Trophoblast cell (in vitro differentiated cells and primary cell): Measurements from ENCODE around the gene SOS1.
"Not testable (repeated sequence)": the region's sequence is repeated elsewhere in the genome, so short reads cannot be mapped to it uniquely, and the experiment has no call there.

ENCODE experiments used
- DNase-seq, 2 donors: peaks; one replicate each; pipeline ENCODE4 v3.0.0-alpha.2; 2016
- H2AFZ ChIP-seq: 2 replicates; pipeline ENCODE4 v1.6.1; 2013; ENCODE audit warnings: low read length, moderate library complexity, mild to moderate bottlenecking; ENCODE audit not compliant: insufficient read depth, poor library complexity
- H2AK5ac ChIP-seq: 2 replicates; pipeline ENCODE4 v1.6.1; 2013; ENCODE audit warnings: mild to moderate bottlenecking, low read length
- H2BK120ac ChIP-seq: 2 replicates; pipeline ENCODE4 v1.6.1; 2013; ENCODE audit warnings: low read length, mild to moderate bottlenecking, moderate library complexity; ENCODE audit not compliant: insufficient read depth, poor library complexity
- H2BK12ac ChIP-seq: 2 replicates; pipeline ENCODE4 v1.6.1; 2013; ENCODE audit warnings: mild to moderate bottlenecking, low read length, moderate library complexity
- H2BK5ac ChIP-seq: 2 replicates; pipeline ENCODE4 v1.6.1; 2013; ENCODE audit warnings: low read length, low read depth, moderate library complexity, mild to moderate bottlenecking; ENCODE audit not compliant: poor library complexity
- H3K14ac ChIP-seq: 2 replicates; pipeline ENCODE4 v1.6.1; 2013; ENCODE audit warnings: mild to moderate bottlenecking, low read length
- H3K18ac ChIP-seq: 2 replicates; pipeline ENCODE4 v1.6.1; 2013; ENCODE audit warnings: mild to moderate bottlenecking, low read length
- H3K23ac ChIP-seq: 2 replicates; pipeline ENCODE4 v1.6.1; 2013; ENCODE audit warnings: low read length
- H3K27ac ChIP-seq: 2 replicates; pipeline ENCODE4 v1.5.1; 2013; ENCODE audit warnings: low read depth, mild to moderate bottlenecking, inconsistent platforms, low read length, moderate library complexity
- H3K27me3 ChIP-seq: 2 replicates; pipeline ENCODE4 v1.6.1; 2013; ENCODE audit warnings: inconsistent platforms, mild to moderate bottlenecking, low read length, moderate library complexity; ENCODE audit not compliant: insufficient read depth
- H3K36me3 ChIP-seq, 2 experiments: 1 replicate in 1 of 2; 2 replicates in 1 of 2; pipeline ENCODE4 v1.6.1; 2013; ENCODE audit warnings: low read length in 2 of 2, mild to moderate bottlenecking in 2 of 2, moderate library complexity in 1 of 2; ENCODE audit not compliant: insufficient read depth in 2 of 2, control insufficient read depth in 1 of 2
- H3K4ac ChIP-seq: 2 replicates; pipeline ENCODE4 v1.6.1; 2013; ENCODE audit warnings: low read depth, mild to moderate bottlenecking, low read length, moderate library complexity
- H3K4me1 ChIP-seq, 2 experiments: 1 replicate in 1 of 2; 2 replicates in 1 of 2; pipeline ENCODE4 v1.6.1; 2013; ENCODE audit warnings: low read length in 2 of 2, mild to moderate bottlenecking in 2 of 2, moderate library complexity in 1 of 2; ENCODE audit not compliant: insufficient read depth in 2 of 2, control insufficient read depth in 1 of 2
- H3K4me2 ChIP-seq: 2 replicates; pipeline ENCODE4 v1.6.1; 2013; ENCODE audit warnings: inconsistent platforms, mild to moderate bottlenecking, low read length, moderate library complexity
- H3K4me3 ChIP-seq: 2 replicates; pipeline ENCODE4 v1.5.1; 2013; ENCODE audit warnings: mild to moderate bottlenecking, low read depth, low read length, inconsistent platforms
- H3K79me1 ChIP-seq: one replicate; pipeline ENCODE4 v1.6.1; 2013; ENCODE audit warnings: low read length
- H3K79me2 ChIP-seq: 2 replicates; pipeline ENCODE4 v1.6.1; 2013; ENCODE audit warnings: low read length, mild to moderate bottlenecking; ENCODE audit not compliant: control insufficient read depth, insufficient read depth, poor library complexity
- H3K9ac ChIP-seq: 2 replicates; pipeline ENCODE4 v1.6.1; 2013; ENCODE audit warnings: mild to moderate bottlenecking, low read length
- H3K9me3 ChIP-seq: 2 replicates; pipeline ENCODE4 v1.6.1; 2013; ENCODE audit warnings: low read depth, mild to moderate bottlenecking, control low read depth, inconsistent platforms, low read length; ENCODE audit not compliant: insufficient read depth
- H4K12ac ChIP-seq: 2 replicates; pipeline ENCODE4 v1.6.1; 2013; ENCODE audit warnings: low read depth, mild to moderate bottlenecking, low read length, moderate library complexity
- H4K8ac ChIP-seq: 2 replicates; pipeline ENCODE4 v1.6.1; 2013; ENCODE audit warnings: low read depth, mild to moderate bottlenecking, low read length, moderate library complexity
- H4K91ac ChIP-seq: one replicate; pipeline ENCODE4 v1.6.1; 2013; ENCODE audit warnings: low read depth, mild to moderate bottlenecking, low read length, moderate library complexity
- WGBS: extraction: QIAGEN DNeasy Blood & Tissue Kit; methylation state at CpG from one replicate; pipeline ENCODE4 v1.1.7; 2013; ENCODE audit warnings: missing lambda C conversion rate; ENCODE audit not compliant: insufficient read length, insufficient coverage; ENCODE audit errors: extremely low coverage; 5-methylcytosine and 5-hydroxymethylcytosine counted together

SOS1 gene

DNA sequence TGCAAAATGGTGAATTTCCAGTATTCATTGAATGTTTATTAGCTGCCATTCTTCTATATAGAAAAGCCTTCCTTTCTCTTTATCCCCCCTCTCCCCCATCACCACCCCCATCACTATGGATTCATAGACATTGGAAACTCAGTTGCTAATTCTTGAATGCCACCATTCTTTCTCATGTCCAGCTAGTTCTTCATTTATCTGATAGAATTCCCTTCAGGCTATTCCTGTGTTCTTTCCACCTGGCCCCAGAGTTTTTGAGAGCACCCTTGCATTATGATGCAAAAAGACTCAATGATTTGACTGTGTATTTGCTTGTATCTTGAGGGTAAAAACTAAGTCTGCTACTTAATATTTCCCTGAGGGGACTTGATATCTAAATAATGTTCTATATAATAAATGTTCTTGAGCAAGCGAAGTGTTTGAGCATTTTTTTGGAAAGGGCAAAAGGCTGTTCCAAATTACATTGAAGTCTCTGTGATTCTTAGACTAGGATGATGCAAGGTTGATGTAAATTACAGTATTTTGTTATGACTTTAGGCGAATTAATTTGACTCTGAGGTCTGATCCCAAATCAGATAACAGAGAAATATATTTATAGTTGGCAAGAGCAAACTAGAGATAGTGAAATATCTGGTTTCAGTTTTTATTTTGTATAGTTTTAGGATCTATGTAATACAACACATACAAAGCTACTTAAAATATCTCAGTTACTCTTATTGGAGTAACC, 18.8 kb upstream of the SOS1 start:
- no CpG with 5 or more reads among the region's 2 CpGs for WGBS

DNA sequence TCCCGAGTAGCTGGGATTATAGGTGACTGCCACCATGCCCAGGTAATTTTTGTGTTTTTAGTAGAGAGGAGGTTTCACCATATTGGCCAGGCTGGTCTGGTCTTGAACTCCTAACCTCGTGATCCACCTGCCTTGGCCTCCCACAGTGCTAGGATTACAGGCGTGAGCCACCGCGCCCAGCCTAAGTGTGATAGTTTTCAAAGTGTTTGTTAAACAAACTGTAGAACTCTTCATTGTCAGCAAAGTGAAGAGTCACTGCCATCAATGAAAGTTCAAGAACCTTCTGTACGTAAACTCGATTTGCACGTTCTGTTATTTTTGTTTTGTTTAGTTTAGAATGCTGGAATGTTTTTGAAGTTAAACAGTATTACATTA, 18.0 kb upstream of the SOS1 start:
- no peak overlapping the region for H3K14ac ChIP-seq
- no peak overlapping the region for H3K4me2 ChIP-seq
- no peaks in the 10 kb centered on the region for H3K9me3 ChIP-seq
- H4K12ac ChIP-seq: no peak overlapping the region
- no peak overlapping the region for H4K8ac ChIP-seq
- no peak overlapping the region for H2BK12ac ChIP-seq
- H4K91ac ChIP-seq: no peak overlapping the region
- no CpG with 5 or more reads among the region's 8 CpGs for WGBS
- H3K27me3 ChIP-seq: no peaks in the 10 kb centered on the region
- H3K4me3 ChIP-seq: no peak overlapping the region
- H2AFZ ChIP-seq: no peak overlapping the region
- no peak overlapping the region for H2AK5ac ChIP-seq
- no peaks in the 10 kb centered on the region for H3K36me3 ChIP-seq
- no peaks in the 10 kb centered on the region for H3K79me2 ChIP-seq
- no peak overlapping the region for H3K9ac ChIP-seq
- H3K79me1 ChIP-seq: no peaks in the 10 kb centered on the region
- H3K4me1 ChIP-seq: peaks cover 2% of the 10 kb centered on the region in 2 experiments
- H2BK120ac ChIP-seq: no peak overlapping the region
- DNase-seq: no peak
- H3K27ac ChIP-seq: no peak overlapping the region
- no peak overlapping the region for H3K23ac ChIP-seq
- H3K4ac ChIP-seq: no peak overlapping the region
- no peak overlapping the region for H3K18ac ChIP-seq
- H2BK5ac ChIP-seq: no peak overlapping the region

More for the DNA sequence above, 18.8 kb upstream of the SOS1 start:
- no peak overlapping the region for H4K8ac ChIP-seq
- no peak overlapping the region for H3K4ac ChIP-seq
- no peak overlapping the region for H3K23ac ChIP-seq
- H3K4me2 ChIP-seq: no peak overlapping the region
- peak in 1 of 2 donors; percentile 38 for DNase-seq
- no peak overlapping the region for H3K18ac ChIP-seq
- H3K14ac ChIP-seq: no peak overlapping the region
- no peaks in the 10 kb centered on the region for H3K79me1 ChIP-seq
- H4K12ac ChIP-seq: no peak overlapping the region
- no peak overlapping the region for H2AFZ ChIP-seq
- H2BK12ac ChIP-seq: no peak overlapping the region
- H3K9ac ChIP-seq: no peak overlapping the region
- H3K27me3 ChIP-seq: no peaks in the 10 kb centered on the region
- H3K36me3 ChIP-seq: no peaks in the 10 kb centered on the region
- no peak overlapping the region for H3K27ac ChIP-seq
- H3K9me3 ChIP-seq: no peaks in the 10 kb centered on the region
- no peak overlapping the region for H4K91ac ChIP-seq
- H3K79me2 ChIP-seq: no peaks in the 10 kb centered on the region
- H2BK120ac ChIP-seq: no peak overlapping the region
- H3K4me3 ChIP-seq: no peak overlapping the region
- no peak overlapping the region for H2AK5ac ChIP-seq
- no peak overlapping the region for H2BK5ac ChIP-seq
- peaks cover 2% of the 10 kb centered on the region in 2 experiments for H3K4me1 ChIP-seq

DNA sequence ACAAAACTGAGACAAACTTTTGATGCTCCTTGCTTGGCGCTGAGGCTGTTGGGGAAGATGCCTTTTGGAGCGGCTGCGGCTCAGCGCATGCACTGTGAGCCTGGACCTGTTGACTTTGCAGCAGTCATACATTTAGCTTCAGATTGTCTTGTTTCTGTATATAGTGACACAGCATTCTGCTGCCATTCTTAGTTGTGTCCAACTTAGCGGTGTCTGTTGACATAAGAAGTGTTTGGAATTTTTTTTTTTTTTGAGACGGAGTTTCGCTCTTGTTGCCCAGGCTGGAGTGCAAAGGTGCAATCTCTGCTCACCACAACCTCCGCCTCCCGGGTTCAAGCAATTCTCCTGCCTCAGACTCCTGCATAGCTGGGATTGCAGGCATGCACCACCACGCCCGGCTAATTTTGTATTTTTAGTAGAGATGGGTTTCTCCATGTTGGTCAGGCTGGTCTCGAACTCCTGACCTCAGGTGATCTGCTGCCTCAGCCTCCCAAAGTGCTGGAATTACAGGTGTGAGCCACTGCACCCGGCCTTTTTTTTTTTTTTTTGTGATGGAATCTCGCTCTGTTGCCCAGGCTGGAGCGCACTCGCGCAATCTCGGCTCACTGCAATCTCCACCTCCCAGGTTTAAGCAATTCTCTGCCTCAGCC, 17.5 kb upstream of the SOS1 start:
- H3K23ac ChIP-seq, H3K4me1 ChIP-seq, H2BK12ac ChIP-seq, H4K12ac ChIP-seq, H3K14ac ChIP-seq, H4K91ac ChIP-seq, H3K79me2 ChIP-seq, H2BK5ac ChIP-seq, H3K18ac ChIP-seq, H3K4ac ChIP-seq, H3K27me3 ChIP-seq, H3K4me3 ChIP-seq, DNase-seq, H3K36me3 ChIP-seq, H3K79me1 ChIP-seq, H3K4me2 ChIP-seq, H3K9me3 ChIP-seq, H4K8ac ChIP-seq, H2AFZ ChIP-seq, H2BK120ac ChIP-seq, H2AK5ac ChIP-seq, H3K27ac ChIP-seq: not testable (repeated sequence)
- peak overlapping the region; percentile 13 for H3K9ac ChIP-seq
- whole genome bisulfite sequencing: no CpG with 5 or more reads among the region's 18 CpGs

DNA sequence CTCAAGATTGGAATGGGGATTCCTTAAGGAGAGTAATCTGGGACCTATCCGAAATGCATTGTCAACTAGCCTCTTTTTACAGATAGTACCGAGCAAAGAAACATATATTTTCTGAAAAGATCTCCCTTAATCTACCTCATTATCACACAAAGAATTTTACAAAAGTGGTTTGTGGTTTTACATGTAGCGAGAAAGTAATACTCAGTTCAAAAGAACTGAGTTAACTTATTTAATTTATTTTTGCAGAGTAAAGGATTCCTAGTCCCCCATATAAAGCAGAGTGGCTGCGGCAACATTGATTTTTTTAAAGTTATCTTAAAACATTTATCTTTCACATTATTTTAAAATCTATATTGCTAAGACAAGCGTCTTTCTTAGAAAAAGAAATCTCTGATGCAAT, 15.9 kb upstream of the SOS1 start:
- no peak overlapping the region for H2BK12ac ChIP-seq
- DNase-seq: no peak
- no peak overlapping the region for H2AK5ac ChIP-seq
- no peak overlapping the region for H3K9ac ChIP-seq
- H2AFZ ChIP-seq: no peak overlapping the region
- no peak overlapping the region for H2BK5ac ChIP-seq
- no peaks in the 10 kb centered on the region for H3K79me1 ChIP-seq
- no peak overlapping the region for H3K4me3 ChIP-seq
- H3K18ac ChIP-seq: no peak overlapping the region
- no peaks in the 10 kb centered on the region for H3K79me2 ChIP-seq
- no CpG with 5 or more reads among the region's 5 CpGs for WGBS
- H3K14ac ChIP-seq: no peak overlapping the region
- H3K9me3 ChIP-seq: no peaks in the 10 kb centered on the region
- no peak overlapping the region for H3K27ac ChIP-seq
- H3K4me2 ChIP-seq: no peak overlapping the region
- H3K36me3 ChIP-seq: no peaks in the 10 kb centered on the region
- no peak overlapping the region for H3K23ac ChIP-seq
- no peak overlapping the region for H4K91ac ChIP-seq
- no peaks in the 10 kb centered on the region for H3K27me3 ChIP-seq
- no peak overlapping the region for H3K4ac ChIP-seq
- no peak overlapping the region for H4K12ac ChIP-seq
- H2BK120ac ChIP-seq: no peak overlapping the region
- no peak overlapping the region for H4K8ac ChIP-seq
- peaks cover 0 to 2% of the 10 kb centered on the region in 2 experiments for H3K4me1 ChIP-seq
